Stimulated activated naive CD4-positive, alpha-beta T cell (primary cell): ENCODE data around the gene FADS3.

Experiments
- DNase-seq, 6 experiments: peaks; one replicate each; lab custom pipeline; 2025; lab: John Stamatoyannopoulos, UW

Gene FADS3

GRCh38 chr11:61891331-61892084, at the start of gene FADS3:
TSS of gene FADS3 (minus strand) at chr11:61891545. CDS start at chr11:61891381, 164 bp downstream.
- peak; percentile 25 to 73 (median 50) for DNase-seq

- no peak for DNase-seq
These were observed 49.1 kb upstream of the FADS3 start for GRCh38 chr11:61940466-61940865.

- no peak for DNase-seq
These were observed 44.5 kb upstream of the FADS3 start for GRCh38 chr11:61935861-61936260.

- no peak for DNase-seq
These were observed 39.6 kb upstream of the FADS3 start for GRCh38 chr11:61930933-61931332.

GRCh38 chr11:61928606-61929005, 37.3 kb upstream of the FADS3 start:
- no peak for DNase-seq

GRCh38 chr11:61927501-61927900, 36.2 kb upstream of the FADS3 start:
- DNase-seq: no peak

GRCh38 chr11:61926235-61926634, 34.9 kb upstream of the FADS3 start:
- no peak for DNase-seq

- DNase-seq: no peak
These were observed 34.4 kb upstream of the FADS3 start for GRCh38 chr11:61925736-61926135.

GRCh38 chr11:61924064-61924455, 32.7 kb upstream of the FADS3 start:
- no peak for DNase-seq

GRCh38 chr11:61923166-61924063, 32.1 kb upstream of the FADS3 start:
- DNase-seq: no peak

- no peak for DNase-seq
These were observed 31.2 kb upstream of the FADS3 start for GRCh38 chr11:61922539-61922938.

- DNase-seq: no peak
These were observed 30.1 kb upstream of the FADS3 start for GRCh38 chr11:61921446-61921845.

GRCh38 chr11:61919705-61920631, 28.6 kb upstream of the FADS3 start:
- no peak for DNase-seq

- DNase-seq: no peak
These were observed 27.8 kb upstream of the FADS3 start for GRCh38 chr11:61918938-61919704.

- no peak for DNase-seq
These were observed 27.0 kb upstream of the FADS3 start for GRCh38 chr11:61918251-61918937.

- no peak for DNase-seq
These were observed 26.2 kb upstream of the FADS3 start, which contains the start of gene RAB3IL1 for GRCh38 chr11:61917334-61918109. TSS of gene RAB3IL1 (minus strand) at chr11:61917566. CDS start at chr11:61917367, 199 bp downstream.

- DNase-seq: no peak
These were observed 25.5 kb upstream of the FADS3 start for GRCh38 chr11:61916737-61917333.

- no peak for DNase-seq
These were observed 23.3 kb upstream of the FADS3 start for GRCh38 chr11:61914471-61915171.
